ENCODE data around the gene SRSF5. TPM values are rescaled to one million over a fixed set of nuclear protein-coding genes. Genes with fewer than 3 reads are reported as not detected.

The SRSF5 gene
- total and polyA plus RNA-seq, 2 of the 13 experiments (the other 11 are each of a cell fraction or from before 2014, with no cell fraction given) = 189 to 277 TPM

DNA sequence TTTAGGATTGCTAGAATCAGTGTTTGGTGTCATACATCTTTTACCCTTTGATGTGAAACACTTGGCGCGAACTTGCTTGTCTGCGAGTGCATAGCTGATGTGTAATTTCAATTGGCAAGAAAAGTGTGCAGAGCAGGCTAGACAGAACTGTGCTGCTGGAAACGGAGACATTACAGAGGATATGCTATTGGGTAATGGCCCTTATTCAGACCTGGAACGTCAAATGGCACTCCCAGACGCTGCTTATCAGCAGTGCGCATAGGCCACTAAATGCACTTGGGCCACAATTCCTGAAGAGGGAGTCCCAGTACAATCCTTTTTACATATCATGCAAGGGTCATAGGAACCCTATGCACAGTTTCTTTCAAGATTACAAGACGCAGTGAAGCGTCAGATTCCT, 45.8 kb downstream of the SRSF5 start:
- Histone ChIP-seq H3K27me3 (ENCODE audit: control insufficient read depth in 1 of 2, insufficient read depth in 2 of 2, low read length in 2 of 2) (no peaks in the 10 kb centered on the region), H3K27ac (ENCODE audit: extremely low read length, insufficient read depth, low read length) (no peak overlapping the region), H3K4me3 (replicated peaks in 1 of 3; ENCODE audit: insufficient read depth in 1 of 3, low read depth in 2 of 3, low read length in 3 of 3) (no peak overlapping the region), H3K36me3 (replicated peaks in 1 of 2; ENCODE audit: control insufficient read depth in 1 of 2, insufficient read depth in 2 of 2, low read length in 2 of 2) (no peaks in the 10 kb centered on the region), H2AFZ (ENCODE audit: low read length) (no peak overlapping the region), H4K20me1 (ENCODE audit: insufficient read depth, low read length) (no peaks in the 10 kb centered on the region), H3K79me2 (ENCODE audit: insufficient read depth, low read length) (no peaks in the 10 kb centered on the region), H3K9me3 (ENCODE audit: low read length) (no peaks in the 10 kb centered on the region), H3K4me1 (ENCODE audit: insufficient read depth, low read length) (peaks cover 60% of the 10 kb centered on the region), H3K4me2 (ENCODE audit: low read depth, low read length) (peak overlapping the region; percentile 72), H3K9ac (ENCODE audit: insufficient read depth, low read depth, low read length) (no peak overlapping the region)
- ATAC-seq (no peak), FAIRE-seq (peak; percentile 43), DNase-seq (ENCODE audit: low spot score) (peak; percentile 43)
- in situ Hi-C loops (cut with HindIII; ENCODE audit: extremely low pct_ligation_motif_present, low pct_unique_long_range_greater_than_20kb) = loop anchor here (10.0 kb wide), 1 partner anchor 502 kb away; no protein-coding TSS in a partner anchor
- TF ChIP-seq HDAC2 (CRISPR knock-in tag; IDR thresholded peaks at IDR 0.05) (peak; percentile 22; the same call in 1 of the 2 replicates), ZNF670 (CRISPR knock-in tag; IDR thresholded peaks at IDR 0.05; ENCODE audit: borderline replicate concordance) (no peak), CEBPG (CRISPR knock-in tag; IDR thresholded peaks at IDR 0.05) (0 out of 2 replicates have a peak, but pooled peaks have one; percentile 8), FOXA3 (CRISPR knock-in tag; IDR thresholded peaks at IDR 0.05) (no peak), SMC3 (IDR thresholded peaks at IDR 0.05; ENCODE audit: low read length) (peak; percentile 36; the same call in 1 of the 2 replicates), MEF2D (CRISPR knock-in tag; IDR thresholded peaks at IDR 0.05) (no peak), STAG1 (CRISPR knock-in tag; IDR thresholded peaks at IDR 0.05) (peak; percentile 68), RBM22 (optimal IDR thresholded peaks at IDR 0.05; ENCODE audit: low read length) (no peak), NFE2L2 (IDR thresholded peaks at IDR 0.05; ENCODE audit: low read length) (no peak), HOXA3 (CRISPR knock-in tag; IDR thresholded peaks at IDR 0.05) (0 out of 2 replicates have a peak, but pooled peaks have one; percentile 29), RAD21 (CRISPR knock-in tag; IDR thresholded peaks at IDR 0.05) (peak; percentile 47; the same call in 1 of the 2 replicates), ZFX (CRISPR knock-in tag; IDR thresholded peaks at IDR 0.05; ENCODE audit: low read depth) (0 out of 2 replicates have a peak, but pooled peaks have one; percentile 29), ELF3 (CRISPR knock-in tag; IDR thresholded peaks at IDR 0.05) (no peak), ASH2L (IDR thresholded peaks at IDR 0.05; ENCODE audit: insufficient read length, low read depth, low read length) (no peak), GATAD2A (CRISPR knock-in tag; IDR thresholded peaks at IDR 0.05) (0 out of 2 replicates have a peak, but pooled peaks have one; percentile 29), ZBTB38 (CRISPR knock-in tag; IDR thresholded peaks at IDR 0.05) (peak; percentile 60; the same call in 1 of the 2 replicates), NR2F6 (IDR thresholded peaks at IDR 0.05) (no peak), NR2F6 (CRISPR knock-in tag; IDR thresholded peaks at IDR 0.05) (0 out of 2 replicates have a peak, but pooled peaks have one; percentile 21)
- TF ChIP-seq, protein P1, sequence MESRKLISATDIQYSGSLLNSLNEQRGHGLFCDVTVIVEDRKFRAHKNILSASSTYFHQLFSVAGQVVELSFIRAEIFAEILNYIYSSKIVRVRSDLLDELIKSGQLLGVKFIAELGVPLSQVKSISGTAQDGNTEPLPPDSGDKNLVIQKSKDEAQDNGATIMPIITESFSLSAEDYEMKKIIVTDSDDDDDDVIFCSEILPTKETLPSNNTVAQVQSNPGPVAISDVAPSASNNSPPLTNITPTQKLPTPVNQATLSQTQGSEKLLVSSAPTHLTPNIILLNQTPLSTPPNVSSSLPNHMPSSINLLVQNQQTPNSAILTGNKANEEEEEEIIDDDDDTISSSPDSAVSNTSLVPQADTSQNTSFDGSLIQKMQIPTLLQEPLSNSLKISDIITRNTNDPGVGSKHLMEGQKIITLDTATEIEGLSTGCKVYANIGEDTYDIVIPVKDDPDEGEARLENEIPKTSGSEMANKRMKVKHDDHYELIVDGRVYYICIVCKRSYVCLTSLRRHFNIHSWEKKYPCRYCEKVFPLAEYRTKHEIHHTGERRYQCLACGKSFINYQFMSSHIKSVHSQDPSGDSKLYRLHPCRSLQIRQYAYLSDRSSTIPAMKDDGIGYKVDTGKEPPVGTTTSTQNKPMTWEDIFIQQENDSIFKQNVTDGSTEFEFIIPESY (CRISPR knock-in tag; IDR thresholded peaks at IDR 0.05) = peak; percentile 69; the same call in 1 of the 2 replicates
- TF ChIP-seq, protein P2, sequence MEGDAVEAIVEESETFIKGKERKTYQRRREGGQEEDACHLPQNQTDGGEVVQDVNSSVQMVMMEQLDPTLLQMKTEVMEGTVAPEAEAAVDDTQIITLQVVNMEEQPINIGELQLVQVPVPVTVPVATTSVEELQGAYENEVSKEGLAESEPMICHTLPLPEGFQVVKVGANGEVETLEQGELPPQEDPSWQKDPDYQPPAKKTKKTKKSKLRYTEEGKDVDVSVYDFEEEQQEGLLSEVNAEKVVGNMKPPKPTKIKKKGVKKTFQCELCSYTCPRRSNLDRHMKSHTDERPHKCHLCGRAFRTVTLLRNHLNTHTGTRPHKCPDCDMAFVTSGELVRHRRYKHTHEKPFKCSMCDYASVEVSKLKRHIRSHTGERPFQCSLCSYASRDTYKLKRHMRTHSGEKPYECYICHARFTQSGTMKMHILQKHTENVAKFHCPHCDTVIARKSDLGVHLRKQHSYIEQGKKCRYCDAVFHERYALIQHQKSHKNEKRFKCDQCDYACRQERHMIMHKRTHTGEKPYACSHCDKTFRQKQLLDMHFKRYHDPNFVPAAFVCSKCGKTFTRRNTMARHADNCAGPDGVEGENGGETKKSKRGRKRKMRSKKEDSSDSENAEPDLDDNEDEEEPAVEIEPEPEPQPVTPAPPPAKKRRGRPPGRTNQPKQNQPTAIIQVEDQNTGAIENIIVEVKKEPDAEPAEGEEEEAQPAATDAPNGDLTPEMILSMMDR (CRISPR knock-in tag; IDR thresholded peaks at IDR 0.05) = peak; percentile 68
- intact Hi-C loops (cut with micrococcal nuclease; ENCODE audit: unreplicated experiment) = loop anchor here (1.0 to 10.0 kb wide), 2 partner anchors 72 to 81 kb away; no protein-coding TSS in a partner anchor
- no TSS peak for BruUV-seq (replicated peaks)
- 55% methylated on average over 9 of the region's 9 CpGs for WGBS (ENCODE audit: low lambda C conversion rate)
- POLR2A ChIA-PET = no interaction called here
- CTCF ChIA-PET (ENCODE audit: low intra/inter-chr PET ratio, low total read pairs) = no interaction called here

All from HepG2 (cell line).